T1000 (cell line): ENCODE measurements around the gene SLC35D1.
"Not testable (repeated sequence)": the region's sequence is repeated elsewhere in the genome, so short reads cannot be mapped to it uniquely, and the experiment has no call there.

ENCODE experiments used
- DNase-seq: peaks from one replicate; lab custom pipeline; 2025; ENCODE audit warnings: mixed read lengths; lab: John Stamatoyannopoulos, UW

The SLC35D1 gene

GRCh38 chr1:67053785-67054772 lies at the start of gene SLC35D1:
SLC35D1 (minus strand) TSS chr1:67054148; CDS start chr1:67054013, 135 bp downstream.
- peak; percentile 48 for DNase-seq

GRCh38 chr1:67103548-67103947 lies 49.6 kb upstream of the SLC35D1 start:
- DNase-seq: no peak

DNA sequence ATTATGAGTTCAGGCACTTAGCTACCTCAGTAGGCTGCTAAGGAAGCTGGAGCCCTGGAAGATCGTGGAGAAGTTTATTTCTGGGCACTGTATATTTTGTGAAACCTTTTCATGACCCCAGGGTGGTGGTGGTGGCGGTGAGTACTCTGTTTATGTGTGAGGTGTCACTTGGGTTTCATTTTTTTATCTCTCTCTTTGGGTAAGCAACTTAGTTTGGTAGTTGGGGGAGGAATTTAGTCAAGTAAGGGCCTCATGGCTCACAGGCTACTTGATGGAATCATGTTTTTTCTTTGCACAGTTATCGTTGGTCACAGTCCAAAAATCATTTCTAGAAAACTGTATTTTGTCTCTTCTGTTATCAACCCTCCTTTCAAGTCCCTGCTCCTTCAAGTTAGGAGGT lies 46.9 kb upstream of the SLC35D1 start:
- DNase-seq: no peak

GRCh38 chr1:67097305-67097704 lies 43.4 kb upstream of the SLC35D1 start:
- no peak for DNase-seq

DNA sequence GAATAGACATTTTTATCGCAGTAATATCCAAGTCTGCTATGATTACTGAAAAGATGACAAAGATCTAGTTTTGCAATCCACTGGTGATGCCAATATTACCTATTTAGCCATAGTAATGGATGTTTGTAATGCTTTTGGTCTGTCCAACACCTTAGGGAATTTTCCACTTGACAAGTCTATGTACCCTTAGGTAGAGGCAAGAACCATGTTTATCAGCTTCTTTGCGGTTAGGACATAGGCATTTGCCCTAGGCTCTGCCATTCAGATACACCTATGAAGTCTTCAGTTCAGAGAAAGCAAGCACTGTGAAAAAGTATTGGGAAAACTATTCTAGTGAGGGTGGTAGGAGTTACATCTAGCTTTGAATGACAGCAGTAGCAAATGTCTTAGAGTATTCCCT lies 40.2 kb upstream of the SLC35D1 start:
- no peak for DNase-seq

- no peak for DNase-seq
These were observed 35.8 kb upstream of the SLC35D1 start for GRCh38 chr1:67089685-67090208.

- DNase-seq: no peak
These were observed 34.5 kb upstream of the SLC35D1 start for GRCh38 chr1:67088440-67088839.

GRCh38 chr1:67085326-67085725 lies 31.4 kb upstream of the SLC35D1 start:
- no peak for DNase-seq

- DNase-seq: no peak
These were observed 30.9 kb upstream of the SLC35D1 start for GRCh38 chr1:67084765-67085318.

GRCh38 chr1:67078291-67078690 lies 24.3 kb upstream of the SLC35D1 start:
- DNase-seq: no peak

- no peak for DNase-seq
These were observed 23.6 kb upstream of the SLC35D1 start for GRCh38 chr1:67077593-67077992.

DNA sequence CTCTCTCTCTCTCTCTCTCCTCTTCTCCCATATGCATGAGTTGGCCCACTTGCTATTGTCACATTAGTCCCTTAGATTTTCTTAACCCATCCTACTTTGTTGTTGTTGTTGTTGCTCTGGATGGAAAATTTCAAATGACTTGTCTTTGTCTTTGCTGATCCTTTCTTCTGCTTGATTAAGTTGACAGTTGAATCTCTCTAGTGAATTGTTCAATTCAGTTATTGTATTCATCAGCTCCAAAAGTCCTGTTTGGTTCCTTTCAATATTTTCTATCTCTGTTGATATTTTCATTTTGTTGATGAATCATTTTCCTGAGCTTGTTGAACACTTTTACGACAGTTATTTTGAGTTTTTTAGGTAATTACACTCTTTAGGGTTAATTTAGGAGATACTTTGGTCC lies 18.8 kb upstream of the SLC35D1 start:
- no peak for DNase-seq

GRCh38 chr1:67067655-67068054 lies 13.7 kb upstream of the SLC35D1 start:
- DNase-seq: not testable (repeated sequence)

DNA sequence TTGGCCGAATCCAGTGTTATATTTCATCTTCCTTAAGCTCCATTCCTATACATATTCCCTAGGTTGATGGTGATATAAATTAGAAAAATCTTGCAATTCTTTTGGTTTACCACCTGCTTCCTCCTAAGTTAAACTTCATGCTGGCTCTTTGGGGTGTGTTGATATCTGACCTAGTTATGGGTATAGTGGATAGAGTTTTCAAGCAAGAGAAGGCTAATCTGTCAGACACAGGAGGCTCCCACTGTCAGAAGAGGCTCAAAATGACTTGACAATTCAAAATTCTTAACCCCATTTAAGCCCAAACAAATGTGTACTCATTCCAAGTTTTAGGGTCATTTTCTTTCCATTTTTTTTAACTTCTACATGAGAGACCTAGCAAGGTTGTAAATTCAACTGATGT lies 8.5 kb upstream of the SLC35D1 start:
- DNase-seq: no peak

DNA sequence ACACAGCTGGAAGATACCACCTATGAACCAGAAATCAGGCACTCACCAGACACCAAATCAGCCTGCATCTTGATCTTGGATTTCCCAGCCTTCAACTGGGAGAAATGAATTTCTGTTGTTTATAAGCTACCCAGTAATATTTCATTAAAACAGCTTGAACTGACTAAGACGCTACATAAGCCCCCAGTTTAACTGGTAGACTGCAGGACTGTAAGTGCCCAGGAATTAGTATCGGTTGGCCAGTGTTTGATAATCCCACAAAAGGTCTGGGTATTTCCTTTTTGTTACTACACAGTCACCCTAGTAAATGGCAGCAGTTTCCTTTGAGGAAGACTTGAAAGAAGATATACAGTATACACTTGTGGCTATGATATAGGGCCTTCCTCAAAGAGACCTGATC lies 7.3 kb upstream of the SLC35D1 start:
- DNase-seq: no peak

GRCh38 chr1:67060811-67061218 lies 6.9 kb upstream of the SLC35D1 start:
- peak; percentile 67 for DNase-seq

- DNase-seq: no peak
These were observed 5.4 kb upstream of the SLC35D1 start for GRCh38 chr1:67059346-67059745.

DNA sequence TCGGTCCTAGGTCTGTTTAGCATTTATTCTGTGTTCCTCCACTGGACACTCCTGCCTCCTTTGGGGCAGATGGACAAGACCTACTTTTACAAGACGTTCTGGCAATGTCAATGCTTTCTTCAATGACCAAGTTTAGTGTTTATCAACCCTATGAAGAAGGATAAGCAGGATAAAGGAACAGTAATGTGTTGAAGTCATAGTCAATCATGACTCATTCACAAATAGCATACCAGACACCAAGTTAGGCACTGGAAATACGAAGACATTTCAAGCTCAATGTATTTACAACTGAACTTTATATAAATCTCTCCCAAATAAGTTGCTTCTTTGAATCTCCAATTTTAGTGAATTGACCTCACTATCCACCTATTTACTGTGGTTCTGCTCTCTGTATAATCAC lies 4.8 kb upstream of the SLC35D1 start:
- DNase-seq: no peak

DNA sequence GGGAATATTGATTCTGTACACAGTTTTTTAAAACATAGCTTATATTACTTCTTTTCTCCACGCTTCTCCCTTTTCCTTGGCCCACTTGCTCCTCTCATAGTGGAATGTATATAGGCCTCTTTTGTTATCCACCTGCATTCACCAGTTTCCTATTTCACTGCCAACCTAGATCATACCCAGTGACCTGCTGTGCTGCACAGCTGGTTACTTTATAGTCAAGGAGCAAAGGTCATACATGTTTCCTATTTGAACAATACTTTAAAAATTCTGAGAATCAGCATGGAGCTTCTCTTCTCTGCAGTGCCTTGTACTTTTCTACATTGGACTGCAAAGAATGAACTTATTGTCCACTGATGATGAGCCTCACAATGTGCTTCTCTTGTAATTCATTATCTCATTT lies 4.3 kb upstream of the SLC35D1 start:
- DNase-seq: no peak

GRCh38 chr1:67053535-67053784 lies 488 bp downstream of the SLC35D1 start:
- no peak for DNase-seq

DNA sequence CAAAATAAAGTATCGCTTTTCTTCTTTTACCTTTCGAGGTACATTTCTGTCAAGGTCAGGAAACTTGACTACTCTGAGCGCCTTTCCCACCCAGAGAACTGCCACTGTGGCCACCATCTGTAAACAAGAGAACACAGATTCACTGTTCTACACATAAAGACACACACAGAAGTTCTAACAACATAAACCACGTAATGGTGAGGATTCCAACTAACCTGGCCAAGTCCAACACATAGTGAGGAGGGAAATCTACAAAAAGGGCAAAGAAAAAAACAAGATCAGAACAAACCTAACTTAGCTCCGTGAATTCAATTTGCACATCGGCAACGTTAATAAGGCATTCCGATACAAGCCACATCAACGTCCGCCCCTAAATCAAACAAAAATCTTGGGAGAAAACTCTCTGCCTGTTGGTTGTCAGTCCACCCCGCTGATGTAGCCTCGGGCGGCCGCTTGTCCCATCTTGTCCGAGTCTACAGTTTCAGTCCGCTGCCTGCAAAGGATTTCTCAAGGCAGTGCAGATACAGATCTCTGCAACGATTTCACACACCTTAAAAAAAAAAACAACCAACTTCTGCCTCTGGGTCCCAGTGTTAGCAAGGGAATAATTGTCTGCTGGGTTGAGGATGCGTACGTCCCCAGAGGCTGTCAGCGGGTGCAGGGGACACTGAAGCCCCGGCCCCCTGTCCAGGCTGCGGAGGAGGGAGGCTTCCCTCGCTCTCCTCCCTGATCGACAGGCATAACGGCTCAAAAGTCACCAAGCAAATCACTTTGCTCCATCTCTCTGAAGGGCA lies 1.0 kb downstream of the SLC35D1 start:
- DNase-seq: peak; percentile 33

GRCh38 chr1:67051196-67051595 lies 2.8 kb downstream of the SLC35D1 start:
- no peak for DNase-seq
